IMR-90 (cell line): Measurements from ENCODE around the gene RNU2-1. TPM values are rescaled to one million over a fixed set of nuclear protein-coding genes. Genes with fewer than 3 reads are reported as not detected.
"Not testable (repeated sequence)": the region's sequence is repeated elsewhere in the genome, so short reads cannot be mapped to it uniquely, and the experiment has no call there.

Experiments used
- ATAC-seq: fragments of 200-7000 bp; cut with Tn5 transposase; 2 replicates; pipeline ENCODE4 v1.9.1; 2020; ENCODE audit warnings: low read depth, mild to moderate bottlenecking, moderate library complexity
- BruUV-seq: library from RNA; stranded (reverse); fragments of 400-500 nt; replicated peaks from 2 replicates; lab custom pipeline; 2021; lab: Mats Ljungman, UMichigan
- CTCF ChIA-PET: fragments of 300-600 bp; formaldehyde crosslinking; extraction: SDS; loops from one replicate; lab custom pipeline; 2021; ENCODE audit warnings: antibody characterized with exemption; lab: Yijun Ruan, JAX
- POLR2A ChIA-PET: fragments of 300-600 bp; sonication (Branson Sonifier 250); formaldehyde crosslinking; loops from one replicate; lab custom pipeline; 2022; ENCODE audit warnings: antibody characterized with exemption; ENCODE audit not compliant: unreplicated experiment; lab: Charles Lee
- DNase-seq: peaks from one replicate; pipeline ENCODE4 v3.0.0; 2013
- H2AFZ ChIP-seq: replicated peaks from 2 replicates; pipeline ENCODE3; 2013; ENCODE audit warnings: low read length, mild to moderate bottlenecking; ENCODE audit not compliant: poor library complexity
- H2AK5ac ChIP-seq: 2 replicates; pipeline ENCODE4 v1.6.1; 2013; ENCODE audit warnings: low read depth, low read length, inconsistent platforms
- H2AK9ac ChIP-seq: replicated peaks from 2 replicates; pipeline ENCODE3; 2013; ENCODE audit warnings: mild to moderate bottlenecking, low read depth, low read length, moderate library complexity; ENCODE audit not compliant: poor library complexity
- H2BK120ac ChIP-seq: 2 replicates; pipeline ENCODE4 v1.6.1; 2013; ENCODE audit warnings: low read depth, low read length, inconsistent platforms
- H2BK15ac ChIP-seq: 3 replicates; pipeline ENCODE4 v1.6.1; 2013; ENCODE audit warnings: low read depth, low read length, inconsistent platforms
- H2BK20ac ChIP-seq: 2 replicates; pipeline ENCODE4 v1.6.1; 2013; ENCODE audit warnings: low read depth, mild to moderate bottlenecking, inconsistent platforms, low read length, moderate library complexity
- H2BK5ac ChIP-seq: 2 replicates; pipeline ENCODE4 v1.6.1; 2013; ENCODE audit warnings: mild to moderate bottlenecking, low read depth, low read length, inconsistent platforms; ENCODE audit not compliant: poor library complexity, severe bottlenecking
- H3K14ac ChIP-seq: replicated peaks from 2 replicates; pipeline ENCODE4 v1.6.1; 2013; ENCODE audit warnings: low read depth, low read length, inconsistent platforms
- H3K18ac ChIP-seq: 2 replicates; pipeline ENCODE4 v1.6.1; 2013; ENCODE audit warnings: low read depth, low read length, control low read depth
- H3K23ac ChIP-seq: 2 replicates; pipeline ENCODE4 v1.6.1; 2013; ENCODE audit warnings: low read depth, low read length, inconsistent platforms
- H3K27ac ChIP-seq: 2 replicates; pipeline ENCODE4 v1.5.1; 2013; ENCODE audit warnings: mild to moderate bottlenecking, control low read depth, low read length; ENCODE audit not compliant: insufficient read depth
- H3K27me3 ChIP-seq: 2 replicates; pipeline ENCODE4 v1.6.1; 2013; ENCODE audit warnings: low read length; ENCODE audit not compliant: control insufficient read depth, insufficient read depth
- H3K36me3 ChIP-seq: 2 replicates; pipeline ENCODE4 v1.6.1; 2013; ENCODE audit warnings: low read length, mixed read lengths; ENCODE audit not compliant: control insufficient read depth, insufficient read depth
- H3K4ac ChIP-seq: 2 replicates; pipeline ENCODE4 v1.6.1; 2013; ENCODE audit warnings: low read depth, low read length, inconsistent platforms
- H3K4me1 ChIP-seq: 2 replicates; pipeline ENCODE4 v1.6.1; 2013; ENCODE audit warnings: low read length, mixed read lengths; ENCODE audit not compliant: control insufficient read depth, insufficient read depth
- H3K4me2 ChIP-seq: 2 replicates; pipeline ENCODE4 v1.6.1; 2013; ENCODE audit warnings: low read depth, mild to moderate bottlenecking, control low read depth, low read length, moderate library complexity
- H3K4me3 ChIP-seq: 2 replicates; pipeline ENCODE4 v1.5.1; 2013; ENCODE audit warnings: low read depth, mild to moderate bottlenecking, control low read depth, low read length, moderate library complexity; ENCODE audit not compliant: insufficient read depth
- H3K56ac ChIP-seq: 2 replicates; pipeline ENCODE4 v1.6.1; 2013; ENCODE audit warnings: low read length, inconsistent platforms; ENCODE audit not compliant: insufficient read depth; ENCODE audit errors: extremely low read depth
- H3K79me1 ChIP-seq, 2 experiments: 2 replicates each; pipeline ENCODE4 v1.6.1; 2013; ENCODE audit warnings: low read length in 2 of 2, inconsistent platforms in 1 of 2, low read depth in 1 of 2
- H3K9ac ChIP-seq: 2 replicates; pipeline ENCODE4 v1.6.1; 2013; ENCODE audit warnings: low read depth, low read length, control low read depth
- H3K9me1 ChIP-seq: 2 replicates; pipeline ENCODE4 v1.6.1; 2013; ENCODE audit warnings: low read length, inconsistent platforms; ENCODE audit not compliant: insufficient read depth
- H3K9me3 ChIP-seq: 2 replicates; pipeline ENCODE4 v1.6.1; 2013; ENCODE audit warnings: low read length; ENCODE audit not compliant: control insufficient read depth, insufficient read depth
- H4K20me1 ChIP-seq: 2 replicates; pipeline ENCODE4 v1.6.1; 2013; ENCODE audit warnings: low read length, inconsistent platforms; ENCODE audit not compliant: insufficient read depth
- H4K5ac ChIP-seq: 2 replicates; pipeline ENCODE4 v1.6.1; 2013; ENCODE audit warnings: mild to moderate bottlenecking, low read depth, low read length, control low read depth
- H4K8ac ChIP-seq, 2 experiments: 2 replicates each; pipeline ENCODE4 v1.6.1; 2013; ENCODE audit warnings: low read depth in 2 of 2, low read length in 2 of 2, control low read depth in 1 of 2, inconsistent platforms in 1 of 2
- H4K91ac ChIP-seq: 2 replicates; pipeline ENCODE4 v1.6.1; 2013; ENCODE audit warnings: low read depth, low read length, inconsistent platforms; ENCODE audit not compliant: insufficient read depth
- CEBPB ChIP-seq: IDR thresholded peaks from 2 replicates; pipeline ENCODE4 v1.6.1; 2012; ENCODE audit warnings: low read depth, low read length, improper control_type of control experiment
- MAZ ChIP-seq: IDR thresholded peaks from 2 replicates; pipeline ENCODE4 v1.6.1; 2012; ENCODE audit warnings: low read depth, mild to moderate bottlenecking, low read length, improper control_type of control experiment, moderate library complexity, borderline replicate concordance
- RAD21 ChIP-seq: IDR thresholded peaks from 2 replicates; pipeline ENCODE4 v1.6.1; 2012; ENCODE audit warnings: low read length, improper control_type of control experiment
- WGBS, 2 experiments: methylation state at CpG; one replicate each; pipeline versions ENCODE4 v1.1.5 to v1.1.7; 2013; ENCODE audit warnings: missing lambda C conversion rate in 2 of 2; ENCODE audit not compliant: insufficient read length in 1 of 2; ENCODE audit errors: extremely low coverage in 2 of 2; 5-methylcytosine and 5-hydroxymethylcytosine counted together
- dilution Hi-C: fragments of 300-500 bp; cut with HindIII; formaldehyde crosslinking; loops from one replicate; pipeline ENCODE4 v1.14.3; 2018; ENCODE audit warnings: low sequenced_read_pairs; ENCODE audit not compliant: unreplicated experiment
- in situ Hi-C: fragments of 300-500 bp; cut with MboI; formaldehyde crosslinking; loops from 3 replicates; pipeline ENCODE4 v1.14.3; 2019; ENCODE audit warnings: low sequenced_read_pairs, inconsistent platforms, mixed read lengths
- intact Hi-C: fragments of 100-400 bp; cut with micrococcal nuclease; formaldehyde crosslinking; loops from 2 replicates; pipeline ENCODE4 v1.10.0; 2022
- polyA plus RNA-seq, 3 experiments: library from polyadenylated mRNA; depleted of rRNA; stranded (reverse); fragments of >200 nt; gene quantifications; 2 replicates each; pipeline ENCODE4 v1.2.3, GENCODE V29; 2012; ENCODE audit warnings: low replicate concordance in 1 of 3
- total RNA-seq: library from RNA; depleted of rRNA; stranded (reverse); fragments of >200 nt; gene quantifications from 2 replicates; pipeline ENCODE4 v1.2.3, GENCODE V29; 2012
- TF ChIP-seq, protein P1 (sequence below): fragments of 150-350 bp; IDR thresholded peaks from 2 replicates; pipeline ENCODE4 v1.6.1; 2016; ENCODE audit warnings: low read depth, mild to moderate bottlenecking, low read length, moderate library complexity, borderline replicate concordance

Gene RNU2-1
- total and polyA plus RNA-seq, 2 of the 4 experiments (the other 2 are of a cell fraction) = not detected

GRCh38 chr17:43210576-43210975 is 23.2 kb downstream of the RNU2-1 start:
- intact Hi-C loops = loop anchor here (10.0 kb wide), 1 partner anchor 304 kb away; no protein-coding TSS in a partner anchor

DNA sequence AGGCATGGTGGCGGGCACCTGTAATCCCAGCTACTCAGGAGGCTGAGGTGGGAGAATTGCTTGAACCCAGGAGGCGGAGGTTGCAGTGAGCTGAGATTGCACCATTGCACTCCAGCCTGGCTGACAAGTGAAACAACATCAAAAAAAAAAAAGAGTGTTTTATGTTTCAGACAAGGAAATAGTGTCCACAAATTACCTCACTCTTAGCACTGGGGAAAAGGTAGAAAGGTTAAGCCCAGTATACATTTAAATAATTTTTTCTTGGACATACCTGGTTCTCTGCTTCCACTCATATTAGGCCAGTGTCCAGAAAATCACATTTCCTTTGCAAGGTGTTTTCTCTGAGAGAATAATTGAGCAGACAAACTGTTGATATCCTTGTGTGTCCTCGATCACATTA is 30.8 kb downstream of the RNU2-1 start:
- not testable (repeated sequence) for BruUV-seq

More at GRCh38 chr17:43210576-43210975, 23.2 kb downstream of the RNU2-1 start:
- WGBS, 2 experiments = 100% methylated on average over 1 of the region's 3 CpGs; no CpG with 5 or more reads in 1 of the 2 experiments
- no peaks in the 10 kb centered on the region for H3K9me3 ChIP-seq
- H2AK5ac ChIP-seq = peak overlapping the region; percentile 33
- no peaks in the 10 kb centered on the region for H3K27me3 ChIP-seq
- DNase-seq = no peak
- H3K56ac ChIP-seq = peak overlapping the region; percentile 55; the same call in 1 of the 2 replicates
- H4K5ac ChIP-seq = peak overlapping the region; percentile 98; the same call in 1 of the 2 replicates
- H3K36me3 ChIP-seq = peaks cover 20% of the 10 kb centered on the region
- peak overlapping the region; percentile 70; the same call in 1 of the 2 replicates for H3K4me2 ChIP-seq
- H3K9ac ChIP-seq = peak overlapping the region; percentile 55
- peak overlapping the region; percentile 73 for H2BK5ac ChIP-seq
- H3K4ac ChIP-seq = peak overlapping the region; percentile 87
- H2AFZ ChIP-seq = no peak overlapping the region
- peak overlapping the region; percentile 83 for H4K91ac ChIP-seq
- ChIA-PET CTCF (no interaction called here), POLR2A (no interaction called here)
- peaks cover 16% of the 10 kb centered on the region for H3K4me1 ChIP-seq
- peak overlapping the region; percentile 54; the same call in 1 of the 3 replicates for H2BK15ac ChIP-seq
- no peak overlapping the region for H3K4me3 ChIP-seq
- H3K27ac ChIP-seq = peak overlapping the region; percentile 35; the same call in 1 of the 2 replicates
- H3K23ac ChIP-seq = peak overlapping the region; percentile 95
- no TSS peak for BruUV-seq
- peak overlapping the region; percentile 42; the same call in 1 of the 2 replicates for H3K18ac ChIP-seq
- H3K14ac ChIP-seq = peak overlapping the region; percentile 83
- no peaks in the 10 kb centered on the region for H4K20me1 ChIP-seq
- no peak for TF ChIP-seq MAZ
- TF ChIP-seq RAD21 = no peak
- TF ChIP-seq, protein P1, sequence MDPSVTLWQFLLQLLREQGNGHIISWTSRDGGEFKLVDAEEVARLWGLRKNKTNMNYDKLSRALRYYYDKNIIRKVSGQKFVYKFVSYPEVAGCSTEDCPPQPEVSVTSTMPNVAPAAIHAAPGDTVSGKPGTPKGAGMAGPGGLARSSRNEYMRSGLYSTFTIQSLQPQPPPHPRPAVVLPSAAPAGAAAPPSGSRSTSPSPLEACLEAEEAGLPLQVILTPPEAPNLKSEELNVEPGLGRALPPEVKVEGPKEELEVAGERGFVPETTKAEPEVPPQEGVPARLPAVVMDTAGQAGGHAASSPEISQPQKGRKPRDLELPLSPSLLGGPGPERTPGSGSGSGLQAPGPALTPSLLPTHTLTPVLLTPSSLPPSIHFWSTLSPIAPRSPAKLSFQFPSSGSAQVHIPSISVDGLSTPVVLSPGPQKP = no peak
- TF ChIP-seq CEBPB = peak; percentile 65
- peaks cover 18 to 35% of the 10 kb centered on the region in 2 experiments for H3K79me1 ChIP-seq
- H2BK20ac ChIP-seq = peak overlapping the region; percentile 69; the same call in 1 of the 2 replicates
- no peak overlapping the region for H2AK9ac ChIP-seq
- H3K9me1 ChIP-seq = peaks cover 13% of the 10 kb centered on the region
- no peak for ATAC-seq
- in situ Hi-C loops = loop anchor here (25.0 kb wide), 1 partner anchor 102 kb away; no protein-coding TSS in a partner anchor
- peak overlapping the region; percentile 53 to 96 for H4K8ac ChIP-seq
- dilution Hi-C loops = no loop called here
- peak overlapping the region; percentile 70 for H2BK120ac ChIP-seq

More for the DNA sequence above, 30.8 kb downstream of the RNU2-1 start:
- H2BK15ac ChIP-seq, H3K9me3 ChIP-seq, H3K27ac ChIP-seq, H3K9me1 ChIP-seq, H2AFZ ChIP-seq, H3K9ac ChIP-seq, dilution Hi-C loops, H2BK20ac ChIP-seq, H2AK9ac ChIP-seq, H3K4ac ChIP-seq, H3K79me1 ChIP-seq, H3K4me1 ChIP-seq, H4K5ac ChIP-seq, H2BK120ac ChIP-seq, H2BK5ac ChIP-seq, H3K4me3 ChIP-seq, H3K18ac ChIP-seq, ATAC-seq, H3K23ac ChIP-seq, CTCF ChIA-PET, H3K4me2 ChIP-seq, H3K14ac ChIP-seq, H3K56ac ChIP-seq, DNase-seq, H4K20me1 ChIP-seq, intact Hi-C loops, H2AK5ac ChIP-seq, H4K91ac ChIP-seq, H4K8ac ChIP-seq, H3K27me3 ChIP-seq: not testable (repeated sequence)
- in situ Hi-C loops = loop anchor here (25.0 kb wide), 1 partner anchor 109 kb away; no protein-coding TSS in a partner anchor
- H3K36me3 ChIP-seq = peaks cover 59% of the 10 kb centered on the region
- POLR2A ChIA-PET = interaction anchor here (1.3 kb wide), 1 partner anchor 9 kb away, joined by 5 read pairs; the partner anchor contains the start of gene TMEM106A
- no CpG with 5 or more reads among the region's 3 CpGs for WGBS, 2 experiments
